ENCODE data around the gene PNMA6F.

DNA sequence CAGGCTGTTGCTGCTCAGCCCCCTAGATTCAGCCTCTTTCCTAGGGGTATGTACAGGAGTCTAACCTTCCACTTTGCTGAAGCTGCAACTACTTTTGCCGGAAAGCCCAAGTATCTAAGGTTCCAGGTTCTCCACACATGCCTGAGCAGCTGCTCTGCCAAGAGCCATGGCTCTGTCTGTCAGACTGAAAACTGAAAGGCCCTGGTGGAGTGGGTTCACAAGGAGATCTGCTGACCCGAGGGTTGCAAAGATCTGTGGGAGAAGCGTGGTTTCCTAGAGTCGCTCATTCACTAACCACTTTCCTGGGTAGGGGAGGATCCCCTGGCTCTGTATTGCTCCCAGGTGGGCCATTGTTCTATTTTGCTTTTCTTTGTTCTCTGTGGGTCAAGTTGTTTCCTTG, 6.0 kb upstream of the PNMA6F start:
- no peak for TF ChIP-seq POLR2A (IDR thresholded peaks at IDR 0.05; ENCODE audit: low read depth, low read length)
- TF ChIP-seq POLR2AphosphoS5 (IDR thresholded peaks at IDR 0.05; ENCODE audit: low read depth, low read length), result no peak
